Ascending aorta (tissue), 2 donors: ENCODE results near the gene CREB3L2. TPM values are rescaled to one million over a fixed set of nuclear protein-coding genes. Genes with fewer than 3 reads are reported as not detected.
A peak's percentile ranks its signal among the peaks of the same experiment; 100 is the strongest.

Experiments
- DNase-seq, 2 donors: peaks; one replicate each; pipeline ENCODE4 v3.0.0-alpha.2; 2019; ENCODE audit warnings: low spot score in 2 of 2
- H3K27ac ChIP-seq, 2 donors: fragments of 200-600 bp; sonication (generic); one replicate each; pipeline ENCODE4 v1.5.1; 2016 to 2017; ENCODE audit warnings: mild to moderate bottlenecking in 1 of 2
- H3K27me3 ChIP-seq: fragments of 200-600 bp; sonication (generic); one replicate; pipeline ENCODE4 v1.5.1; 2017
- H3K36me3 ChIP-seq, 2 donors: fragments of 200-600 bp; sonication (generic); one replicate each; pipeline ENCODE4 v1.5.1; 2016
- H3K4me1 ChIP-seq, 2 donors: fragments of 200-600 bp; sonication (generic); one replicate each; pipeline ENCODE4 v1.5.1; 2016 to 2017; ENCODE audit warnings: mild to moderate bottlenecking in 1 of 2
- H3K4me3 ChIP-seq, 2 donors: fragments of 200-600 bp; sonication (generic); one replicate each; pipeline ENCODE4 v1.5.1; 2016 to 2017; ENCODE audit warnings: mild to moderate bottlenecking in 1 of 2
- H3K9me3 ChIP-seq, 2 donors: fragments of 200-600 bp; sonication (generic); one replicate each; pipeline ENCODE4 v1.5.1; 2016
- intact Hi-C: fragments of 100-400 bp; cut with DNase I; formaldehyde crosslinking; loops from one replicate; pipeline ENCODE4 v1.15.1; 2023
- total RNA-seq: library from RNA; depleted of rRNA; stranded (reverse); fragments of >200 nt; gene quantifications from one replicate; pipeline ENCODE4 v1.1.0, GENCODE V29; 2016
- TF ChIP-seq, protein P1 (sequence below), 3 experiments: fragments of 200-600 bp in 2 of 3; fragments of 450-650 bp in 1 of 3; sonication (generic) in 2 of 3; IDR thresholded peaks; one replicate each; pipeline ENCODE4 v1.5.1; 2016 to 2019; ENCODE audit warnings: antibody characterized with exemption in 3 of 3, mild to moderate bottlenecking in 1 of 3, moderate library complexity in 1 of 3

Gene CREB3L2
- total RNA-seq, 1 donor from 2014 or later, result 38.5 TPM

DNA sequence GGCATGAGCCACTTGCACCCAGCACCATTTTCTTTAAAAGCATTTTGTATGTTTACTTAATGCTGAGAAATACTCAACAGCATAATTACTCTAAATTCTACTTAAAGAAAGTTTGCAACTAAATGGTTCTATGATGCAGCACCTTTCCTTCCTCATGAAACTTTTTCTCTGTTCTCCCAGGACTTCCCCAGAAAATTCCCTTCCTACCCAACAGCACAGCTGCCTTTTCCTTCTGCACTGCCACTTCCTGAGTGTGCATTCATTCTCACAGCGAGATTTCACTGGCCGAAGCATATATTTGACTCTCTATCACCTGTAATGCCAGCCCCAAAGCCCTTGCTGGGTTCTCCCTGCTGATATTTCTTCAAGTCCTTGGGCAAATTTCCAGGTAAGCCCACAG lies 113.6 kb downstream of the CREB3L2 start:
- no peak overlapping the region for H3K27ac ChIP-seq
- H3K4me1 ChIP-seq, result peaks cover 8 to 25% of the 10 kb centered on the region in 2 donors
- intact Hi-C loops, result no loop called here
- H3K4me3 ChIP-seq, result no peak overlapping the region
- TF ChIP-seq, protein P1, sequence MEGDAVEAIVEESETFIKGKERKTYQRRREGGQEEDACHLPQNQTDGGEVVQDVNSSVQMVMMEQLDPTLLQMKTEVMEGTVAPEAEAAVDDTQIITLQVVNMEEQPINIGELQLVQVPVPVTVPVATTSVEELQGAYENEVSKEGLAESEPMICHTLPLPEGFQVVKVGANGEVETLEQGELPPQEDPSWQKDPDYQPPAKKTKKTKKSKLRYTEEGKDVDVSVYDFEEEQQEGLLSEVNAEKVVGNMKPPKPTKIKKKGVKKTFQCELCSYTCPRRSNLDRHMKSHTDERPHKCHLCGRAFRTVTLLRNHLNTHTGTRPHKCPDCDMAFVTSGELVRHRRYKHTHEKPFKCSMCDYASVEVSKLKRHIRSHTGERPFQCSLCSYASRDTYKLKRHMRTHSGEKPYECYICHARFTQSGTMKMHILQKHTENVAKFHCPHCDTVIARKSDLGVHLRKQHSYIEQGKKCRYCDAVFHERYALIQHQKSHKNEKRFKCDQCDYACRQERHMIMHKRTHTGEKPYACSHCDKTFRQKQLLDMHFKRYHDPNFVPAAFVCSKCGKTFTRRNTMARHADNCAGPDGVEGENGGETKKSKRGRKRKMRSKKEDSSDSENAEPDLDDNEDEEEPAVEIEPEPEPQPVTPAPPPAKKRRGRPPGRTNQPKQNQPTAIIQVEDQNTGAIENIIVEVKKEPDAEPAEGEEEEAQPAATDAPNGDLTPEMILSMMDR (IDR thresholded peaks at IDR 0.05), result no peak
- peaks cover 26 to 49% of the 10 kb centered on the region in 2 donors for H3K36me3 ChIP-seq
- H3K27me3 ChIP-seq, result no peaks in the 10 kb centered on the region
- H3K9me3 ChIP-seq, result no peaks in the 10 kb centered on the region
- no peak for DNase-seq

DNA sequence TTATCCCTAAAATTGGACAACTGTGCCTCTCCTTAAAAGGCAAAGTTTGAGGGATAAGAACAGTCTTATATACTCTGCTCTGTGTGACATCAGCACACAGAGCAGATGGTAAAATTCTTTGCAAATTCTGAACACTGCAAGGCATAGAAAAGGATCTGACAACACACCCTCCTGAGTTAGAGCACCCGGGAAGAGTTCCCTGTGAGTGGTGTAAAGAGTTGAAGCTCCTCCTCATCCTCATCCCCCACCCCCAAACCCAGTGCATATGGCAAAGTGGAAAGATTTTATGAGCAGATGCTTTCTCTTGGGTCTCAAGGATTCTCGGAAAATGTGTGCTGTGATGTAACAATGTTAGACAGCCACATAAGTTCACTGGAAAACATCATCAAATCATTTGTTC lies 115.1 kb downstream of the CREB3L2 start:
- Histone ChIP-seq H3K27ac (peak overlapping the region; percentile 42 to 72), H3K4me1 (peaks cover 8 to 35% of the 10 kb centered on the region in 2 donors)

DNA sequence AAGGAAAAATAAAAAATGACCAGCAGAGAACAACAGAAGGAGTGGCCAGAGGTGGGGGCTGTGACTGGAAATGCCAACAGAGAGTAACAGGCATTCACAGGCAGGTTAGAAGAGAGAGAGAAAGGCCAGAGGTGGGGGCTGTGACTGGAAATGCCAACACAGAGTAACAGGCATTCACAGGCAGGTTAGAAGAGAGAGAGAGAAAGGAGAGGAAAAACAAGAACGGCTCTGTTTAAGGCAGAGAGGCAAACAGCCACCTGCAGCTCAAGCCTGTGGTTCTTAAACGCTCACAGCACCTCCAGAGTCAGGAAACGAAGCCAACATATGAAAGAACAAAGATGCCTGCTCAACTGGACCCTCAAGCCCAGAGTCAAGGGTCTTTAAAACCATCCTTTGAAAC lies 115.6 kb downstream of the CREB3L2 start:
- Histone ChIP-seq H3K4me3 (no peak overlapping the region), H3K36me3 (peaks cover 40 to 56% of the 10 kb centered on the region in 2 donors), H3K27ac (peak overlapping the region; percentile 42 to 72), H3K9me3 (peaks cover 0 to 4% of the 10 kb centered on the region in 2 donors), H3K27me3 (no peaks in the 10 kb centered on the region), H3K4me1 (peaks cover 8 to 35% of the 10 kb centered on the region in 2 donors)
- no peak for DNase-seq
- intact Hi-C loops, result no loop called here
- TF ChIP-seq, protein P1 (IDR thresholded peaks at IDR 0.05), result no peak

More for the DNA sequence above, 115.1 kb downstream of the CREB3L2 start:
- TF ChIP-seq, protein P1 (IDR thresholded peaks at IDR 0.05), result no peak
- Histone ChIP-seq H3K9me3 (peaks cover 0 to 4% of the 10 kb centered on the region in 2 donors), H3K27me3 (no peaks in the 10 kb centered on the region), H3K4me3 (no peak overlapping the region), H3K36me3 (peaks cover 35 to 52% of the 10 kb centered on the region in 2 donors)
- intact Hi-C loops, result no loop called here
- no peak for DNase-seq

DNA sequence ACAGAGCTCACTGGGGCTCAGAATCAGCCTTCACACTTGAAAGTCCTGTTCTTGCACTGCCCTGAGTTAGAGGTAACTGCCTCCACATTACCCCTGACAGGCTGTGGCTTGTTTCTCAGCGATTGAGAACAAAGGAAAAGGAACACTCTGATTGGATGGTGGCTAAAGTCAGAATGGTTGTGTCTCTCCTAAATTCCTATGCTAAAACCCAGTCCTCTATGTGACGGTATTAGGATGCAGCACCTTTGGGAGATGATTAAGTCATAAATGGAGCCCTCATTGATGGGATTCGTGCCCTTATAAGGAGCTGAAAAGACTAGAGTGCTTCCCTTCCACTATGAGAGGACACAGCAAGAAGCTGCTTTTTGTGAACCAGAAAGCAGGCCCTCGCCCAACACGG lies 116.2 kb downstream of the CREB3L2 start:
- Histone ChIP-seq H3K27me3 (no peaks in the 10 kb centered on the region), H3K36me3 (peaks cover 44 to 62% of the 10 kb centered on the region in 2 donors), H3K27ac (peak overlapping the region; percentile 42 to 72), H3K9me3 (peaks cover 0 to 4% of the 10 kb centered on the region in 2 donors), H3K4me3 (no peak overlapping the region), H3K4me1 (peaks cover 8 to 36% of the 10 kb centered on the region in 2 donors)
- TF ChIP-seq, protein P1 (IDR thresholded peaks at IDR 0.05), result no peak
- intact Hi-C loops, result no loop called here
- no peak for DNase-seq

DNA sequence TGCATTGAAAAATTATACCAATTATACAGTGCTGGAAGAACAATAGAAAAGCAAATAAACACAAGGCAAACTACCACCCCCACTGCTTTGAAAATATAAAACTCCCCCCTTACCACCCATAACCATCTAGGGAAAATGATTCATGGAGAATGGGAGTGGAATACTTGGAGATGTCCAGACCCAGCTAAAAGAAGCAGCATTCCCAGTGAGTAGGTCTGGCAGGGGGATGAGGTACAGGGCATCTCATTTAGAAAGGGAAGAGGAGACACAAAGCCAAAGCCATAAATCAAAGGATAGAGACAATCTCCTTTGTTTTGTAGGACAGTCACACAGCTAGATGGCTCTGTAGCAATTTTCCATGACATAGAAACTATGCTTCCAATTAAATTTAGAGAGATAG lies 119.1 kb downstream of the CREB3L2 start:
- TF ChIP-seq, protein P1 (IDR thresholded peaks at IDR 0.05), result no peak
- intact Hi-C loops, result no loop called here
- peaks cover 12 to 58% of the 10 kb centered on the region in 2 donors for H3K4me1 ChIP-seq
- no peaks in the 10 kb centered on the region for H3K27me3 ChIP-seq
- peaks cover 0 to 4% of the 10 kb centered on the region in 2 donors for H3K9me3 ChIP-seq
- H3K27ac ChIP-seq, result peak overlapping the region; percentile 58 to 72
- no peak overlapping the region for H3K4me3 ChIP-seq
- DNase-seq, result no peak
- H3K36me3 ChIP-seq, result peaks cover 57 to 81% of the 10 kb centered on the region in 2 donors

DNA sequence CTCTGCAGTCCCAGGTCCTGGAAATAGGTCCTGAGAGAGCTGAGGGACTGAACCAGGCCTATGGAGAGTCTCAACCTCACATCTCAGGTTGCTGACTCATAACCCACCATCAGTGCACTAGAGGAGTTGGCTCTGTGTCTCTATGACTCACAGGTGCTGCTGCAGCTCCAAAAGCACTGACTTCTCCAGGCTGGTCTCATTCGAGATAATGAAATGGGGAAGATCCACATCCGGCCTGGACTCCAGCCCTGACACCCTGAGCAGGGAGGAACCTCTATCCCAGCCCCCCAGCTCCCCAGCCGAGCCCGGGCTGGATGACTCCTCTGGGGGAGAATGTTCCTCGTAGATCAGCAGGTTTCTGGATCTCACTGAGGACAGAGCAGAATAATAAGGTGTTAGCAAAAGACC lies 119.6 kb downstream of the CREB3L2 start:
- TF ChIP-seq, protein P1 (IDR thresholded peaks at IDR 0.05), result no peak
- H3K4me3 ChIP-seq, result no peak overlapping the region
- H3K27me3 ChIP-seq, result no peaks in the 10 kb centered on the region
- peak overlapping the region; percentile 58 to 72 for H3K27ac ChIP-seq
- peak in 1 of 2 donors; percentile 83 for DNase-seq
- H3K9me3 ChIP-seq, result peaks cover 0 to 4% of the 10 kb centered on the region in 2 donors
- H3K4me1 ChIP-seq, result peaks cover 12 to 58% of the 10 kb centered on the region in 2 donors
- intact Hi-C loops, result no loop called here
- H3K36me3 ChIP-seq, result peaks cover 57 to 84% of the 10 kb centered on the region in 2 donors
